Kidney capillary endothelial cell (primary cell): ENCODE measurements around the gene NPEPL1.
"Not testable (repeated sequence)": the region's sequence is repeated elsewhere in the genome, so short reads cannot be mapped to it uniquely, and the experiment has no call there.

Experiments used
- DNase-seq: peaks from one replicate; pipeline ENCODE4 v3.0.0-alpha.2; 2018; ENCODE audit warnings: low spot score

NPEPL1 gene

GRCh38 chr20:58692579-58693225 is at the start of gene NPEPL1:
Gene NPEPL1 (plus strand): TSS chr20:58692800. CDS start chr20:58692901, 101 bp downstream.
- peak; percentile 68 for DNase-seq

- not testable (repeated sequence) for DNase-seq
Observed at GRCh38 chr20:58642896-58643295, 49.7 kb upstream of the NPEPL1 start.

- DNase-seq, result no peak
Observed at GRCh38 chr20:58645412-58645968, 47.1 kb upstream of the NPEPL1 start.

GRCh38 chr20:58646257-58646656 is 46.3 kb upstream of the NPEPL1 start:
- DNase-seq, result no peak

GRCh38 chr20:58646703-58647102 is 45.9 kb upstream of the NPEPL1 start:
- DNase-seq, result no peak

- no peak for DNase-seq
Observed at GRCh38 chr20:58647162-58647795, 45.3 kb upstream of the NPEPL1 start.

- DNase-seq, result no peak
Observed at GRCh38 chr20:58647796-58648501, 44.7 kb upstream of the NPEPL1 start.

- not testable (repeated sequence) for DNase-seq
Observed at GRCh38 chr20:58648502-58648825, 44.1 kb upstream of the NPEPL1 start.

GRCh38 chr20:58649288-58650180 is 43.1 kb upstream of the NPEPL1 start:
- no peak for DNase-seq

- DNase-seq, result no peak
Observed at GRCh38 chr20:58650181-58650775, 42.3 kb upstream of the NPEPL1 start.

- DNase-seq, result peak; percentile 82
Observed at GRCh38 chr20:58650776-58651558, 41.6 kb upstream of the NPEPL1 start, which contains the start of gene STX16. Gene STX16 (plus strand): TSS chr20:58651283. CDS start chr20:58652007, 724 bp downstream.

- DNase-seq, result no peak
Observed at GRCh38 chr20:58651559-58651945, 41.0 kb upstream of the NPEPL1 start.

GRCh38 chr20:58651946-58652605 is 40.5 kb upstream of the NPEPL1 start:
- peak; percentile 47 for DNase-seq

GRCh38 chr20:58652606-58653294 is 39.9 kb upstream of the NPEPL1 start:
- DNase-seq, result no peak

- DNase-seq, result no peak
Observed at GRCh38 chr20:58654337-58654736, 38.3 kb upstream of the NPEPL1 start.

GRCh38 chr20:58655328-58656107 is 37.1 kb upstream of the NPEPL1 start:
- DNase-seq, result no peak

- no peak for DNase-seq
Observed at GRCh38 chr20:58656831-58657230, 35.8 kb upstream of the NPEPL1 start.

GRCh38 chr20:58657262-58657661 is 35.3 kb upstream of the NPEPL1 start:
- no peak for DNase-seq

- no peak for DNase-seq
Observed at GRCh38 chr20:58657986-58658385, 34.6 kb upstream of the NPEPL1 start.
